NCI-H446 treated with DMSO at 0.1 percent for 48 hours (cell line): Measurements from ENCODE around the gene IKBKE.
A peak's percentile ranks its signal among the peaks of the same experiment; 100 is the strongest.

Experiments
- DNase-seq: peaks from one replicate; lab custom pipeline; 2025; lab: John Stamatoyannopoulos, UW

IKBKE gene

GRCh38 chr1:206455289-206455665, 15.0 kb upstream of the IKBKE start:
- DNase-seq, result no peak

DNA sequence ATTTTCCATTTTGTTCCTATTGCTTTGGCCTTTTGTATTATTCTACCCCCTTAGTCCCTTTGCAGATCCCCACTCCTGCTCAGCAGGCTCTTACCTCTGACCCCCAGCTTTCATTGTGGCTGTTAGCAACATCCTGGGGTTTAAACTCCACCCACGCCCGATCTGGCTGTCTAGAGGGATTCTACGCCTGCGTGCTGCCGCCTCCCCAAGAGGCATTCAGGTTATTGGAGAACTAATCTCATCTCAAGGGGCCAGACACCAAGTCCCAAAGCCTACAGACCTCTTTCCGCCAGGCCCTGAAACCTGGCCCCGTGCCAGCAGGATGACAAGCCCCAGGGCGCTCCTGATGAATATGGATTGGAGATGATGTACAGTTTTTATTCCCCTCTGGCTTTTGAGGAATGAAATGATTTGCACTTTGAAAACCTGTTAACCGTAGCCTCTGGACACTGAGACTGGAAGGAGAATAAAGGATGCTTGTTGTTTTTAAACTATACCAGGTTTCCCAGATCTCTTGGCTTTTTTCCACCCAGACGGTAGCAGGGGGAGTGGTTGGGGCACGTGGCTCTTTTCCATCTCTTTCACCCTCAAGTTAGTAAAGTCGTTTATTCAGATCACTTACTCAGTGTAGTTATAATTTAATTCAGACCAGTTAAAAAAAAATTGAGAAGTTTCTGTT, 14.5 kb upstream of the IKBKE start:
- DNase-seq, result peak; percentile 13

DNA sequence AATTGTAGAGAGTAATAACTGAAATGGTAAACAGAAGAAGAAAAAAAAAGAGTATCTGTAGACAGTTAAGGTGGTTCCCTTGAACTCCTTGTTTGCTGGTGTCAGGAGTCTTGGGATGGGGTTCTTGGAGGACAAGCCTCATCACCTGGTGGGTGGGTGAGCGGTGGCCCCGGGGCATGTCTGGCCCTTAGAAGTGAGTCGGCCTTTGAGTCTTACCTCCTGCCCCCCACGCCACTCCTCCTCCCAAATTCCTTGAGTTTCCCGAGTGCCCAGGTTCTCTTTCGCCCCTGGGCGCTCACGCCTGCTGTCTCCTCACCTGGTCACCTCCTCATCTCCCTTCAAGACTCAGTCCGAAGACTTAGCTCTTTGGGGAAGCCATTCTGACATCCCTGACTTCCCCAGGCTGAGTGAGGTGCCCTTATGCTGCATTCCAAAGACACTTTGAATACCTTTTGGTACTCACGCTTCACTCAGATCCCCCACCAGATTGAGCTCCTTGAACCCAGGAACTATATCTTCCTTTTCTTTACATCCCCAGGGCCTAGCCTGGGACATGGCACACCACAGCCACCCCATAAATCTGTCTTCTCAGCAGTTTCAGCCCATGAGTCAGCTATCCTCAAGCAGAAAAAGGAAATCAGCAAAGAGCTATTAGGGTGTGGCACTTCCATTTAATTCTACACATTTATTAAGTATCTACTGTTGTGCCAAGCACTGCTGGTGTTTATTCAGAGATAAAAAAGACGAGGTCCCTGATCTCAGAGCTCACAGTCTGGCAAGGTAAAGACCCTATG, 13.5 kb upstream of the IKBKE start:
- DNase-seq, result no peak

DNA sequence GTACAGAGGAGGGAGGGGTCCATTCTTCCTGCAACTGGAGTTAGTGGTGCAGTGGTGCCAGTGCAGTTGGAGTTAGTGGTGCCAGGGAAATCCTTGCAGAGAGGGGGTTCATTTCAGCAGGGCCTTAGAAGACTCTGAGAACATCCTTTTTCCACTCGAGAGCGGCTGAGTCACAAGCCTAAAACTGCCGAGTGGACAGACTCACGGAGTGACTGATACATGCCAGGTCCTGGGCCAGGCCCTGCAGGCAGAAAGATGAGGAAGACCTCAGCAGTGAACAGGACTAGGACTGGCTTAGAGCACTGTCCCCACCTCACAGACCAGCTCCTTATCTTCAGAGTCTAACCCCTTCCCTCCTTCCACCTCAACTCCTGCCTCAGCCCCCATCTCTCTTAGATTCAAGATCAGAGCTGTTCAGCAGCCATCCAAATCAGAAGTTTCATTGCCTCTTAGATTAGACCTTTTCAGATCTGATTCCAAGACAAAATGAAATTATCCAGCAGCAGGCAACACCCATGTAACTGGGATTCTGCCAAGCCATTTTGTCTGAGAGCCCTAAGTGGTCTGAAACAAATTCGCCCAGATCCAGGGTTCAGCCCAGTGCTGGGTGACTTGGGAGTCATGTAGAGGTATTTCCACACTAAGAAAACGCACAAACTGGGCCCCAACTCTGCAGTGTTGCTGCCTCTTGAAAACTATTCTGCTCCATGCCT, 12.7 kb upstream of the IKBKE start:
- no peak for DNase-seq

GRCh38 chr1:206459703-206460102, 10.6 kb upstream of the IKBKE start:
- no peak for DNase-seq

DNA sequence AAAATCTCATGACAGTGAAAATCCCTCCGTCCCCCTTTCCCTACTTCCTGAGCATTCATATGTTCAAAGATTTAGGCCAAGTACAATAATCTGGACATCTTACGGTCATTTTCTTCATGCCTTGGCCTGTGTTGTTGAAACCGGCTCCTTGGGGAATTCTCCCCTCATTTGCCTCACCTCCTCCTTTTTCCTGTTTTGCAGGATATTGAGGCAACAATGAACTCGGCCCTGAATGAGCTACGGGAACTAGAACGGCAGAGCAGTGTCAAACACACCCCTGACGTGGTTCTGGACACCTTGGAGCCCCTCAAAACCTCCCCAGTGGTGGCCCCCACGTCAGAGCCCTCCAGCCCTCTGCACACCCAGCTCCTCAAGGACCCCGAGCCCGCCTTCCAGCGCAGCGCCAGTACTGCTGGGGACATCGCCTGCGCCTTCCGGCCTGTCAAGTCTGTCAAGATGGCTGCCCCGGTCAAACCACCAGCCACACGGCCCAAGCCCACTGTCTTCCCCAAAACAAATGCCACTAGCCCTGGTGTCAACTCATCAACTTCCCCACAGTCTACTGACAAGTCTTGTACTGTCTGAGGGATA, 9.3 kb upstream of the IKBKE start:
- DNase-seq, result no peak

- peak; percentile 37 for DNase-seq
Observed at GRCh38 chr1:206461602-206462455, 8.4 kb upstream of the IKBKE start.

- DNase-seq, result no peak
Observed at GRCh38 chr1:206463137-206463536, 7.1 kb upstream of the IKBKE start.

DNA sequence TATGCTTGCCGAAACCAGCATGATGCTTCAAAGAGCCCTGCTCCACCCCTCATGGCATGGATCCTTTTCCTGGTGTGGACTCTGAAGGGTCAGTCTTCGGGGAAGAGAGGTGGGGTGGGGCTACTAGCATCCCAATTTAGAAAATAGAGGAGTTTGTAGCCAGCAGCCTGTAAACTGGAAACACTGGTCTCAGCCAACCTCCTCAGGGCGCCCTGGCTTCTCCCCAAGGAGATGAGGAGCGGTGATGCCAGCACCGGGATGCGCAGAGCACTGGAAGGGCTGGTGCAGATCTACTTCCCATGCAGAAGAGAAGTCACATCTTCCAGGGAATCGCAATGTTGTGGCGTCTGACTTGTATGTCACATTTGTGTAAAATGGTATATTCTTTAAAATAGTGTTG, 6.4 kb upstream of the IKBKE start:
- DNase-seq, result no peak

DNA sequence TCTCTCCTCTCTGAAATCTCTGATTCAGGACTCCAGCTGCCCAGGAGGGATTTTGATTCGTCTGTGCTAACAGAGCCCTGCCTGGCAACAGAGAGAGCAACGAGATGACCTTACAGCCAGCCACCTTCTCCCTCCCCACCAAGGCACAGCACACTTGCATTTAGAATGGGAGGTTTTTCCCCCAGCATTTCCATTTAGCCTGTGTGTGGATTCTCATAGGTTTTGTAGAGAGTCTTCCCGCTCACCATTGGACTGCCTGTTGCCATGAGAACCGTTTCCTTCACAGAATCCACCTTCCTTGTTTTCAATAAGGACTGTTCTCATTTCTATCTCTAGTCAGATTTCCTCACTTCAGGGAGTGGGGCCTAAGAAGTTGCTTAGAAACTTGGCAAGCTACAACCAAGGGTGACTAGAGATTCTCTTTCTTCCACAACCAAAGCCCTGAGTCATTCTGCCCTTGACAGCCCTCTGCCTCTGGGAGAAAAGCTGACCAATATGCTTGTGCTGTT, 5.8 kb upstream of the IKBKE start:
- DNase-seq, result no peak

GRCh38 chr1:206465951-206466350, 4.3 kb upstream of the IKBKE start:
- DNase-seq, result no peak

GRCh38 chr1:206466840-206467649, 3.2 kb upstream of the IKBKE start:
- DNase-seq, result no peak

- no peak for DNase-seq
Observed at GRCh38 chr1:206467915-206468314, 2.4 kb upstream of the IKBKE start.

GRCh38 chr1:206468571-206468970, 1.7 kb upstream of the IKBKE start:
- no peak for DNase-seq

DNA sequence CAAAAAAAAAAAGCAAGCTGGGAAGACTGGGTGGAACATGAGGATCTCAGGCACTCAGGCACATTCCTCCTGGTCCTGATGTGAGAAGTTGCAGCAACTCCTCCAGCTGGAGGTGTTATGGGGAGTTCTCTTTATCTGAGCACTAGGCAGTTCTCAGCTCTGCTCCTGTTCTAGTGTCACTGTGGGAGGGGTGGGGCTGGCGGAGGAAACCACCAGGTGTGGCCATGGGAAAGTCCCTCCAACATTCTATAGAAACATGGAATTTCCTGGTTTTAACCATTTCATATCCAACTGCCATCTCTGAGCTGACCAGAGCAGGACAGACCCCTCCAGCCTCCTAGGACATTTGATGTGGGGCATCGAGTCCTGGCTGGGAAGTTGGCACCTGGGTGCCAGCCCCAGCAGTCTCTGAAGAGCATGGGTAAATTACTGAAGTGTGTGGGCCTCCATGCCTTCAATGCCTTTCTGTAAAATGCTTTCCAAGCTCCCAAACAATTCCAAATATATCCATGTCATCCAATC, 804 bp upstream of the IKBKE start:
- no peak for DNase-seq

DNA sequence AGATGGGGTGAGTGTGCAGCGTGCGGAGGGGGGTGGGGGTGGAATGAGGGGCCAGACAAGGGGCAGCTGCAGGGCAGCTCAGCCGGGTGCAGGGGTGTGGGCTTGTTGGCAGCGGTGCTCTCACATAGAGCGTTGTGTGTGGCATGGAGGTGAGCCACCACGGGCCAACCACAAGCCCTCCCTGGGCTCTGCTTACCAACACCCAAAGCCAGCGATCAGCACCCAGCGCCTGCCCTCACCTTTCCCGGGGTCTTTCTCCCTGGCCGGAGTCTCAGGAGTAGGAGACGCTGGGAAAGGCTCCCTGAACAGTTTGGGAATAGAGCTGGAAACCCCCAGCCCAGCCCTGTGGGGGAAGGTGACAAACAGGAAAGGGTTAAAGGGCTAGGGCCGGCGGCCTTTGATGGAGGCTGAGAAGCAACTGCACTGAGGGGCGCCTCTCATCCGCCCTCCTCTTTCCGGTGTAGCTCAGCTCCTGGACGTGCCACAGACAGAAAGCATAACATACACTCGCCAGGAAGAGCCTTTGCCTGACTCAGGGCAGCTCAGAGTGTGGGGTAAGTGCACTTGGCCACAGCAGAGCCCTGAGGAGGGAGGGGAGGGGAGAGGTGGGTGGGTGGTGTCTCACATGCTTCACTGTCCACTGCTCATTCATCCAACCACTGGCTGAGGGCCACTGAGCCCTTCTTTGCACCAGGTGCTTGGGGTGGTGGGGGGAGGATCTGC, 577 bp downstream of the IKBKE start:
- no peak for DNase-seq

GRCh38 chr1:206471415-206471801, 1.1 kb downstream of the IKBKE start:
- DNase-seq, result no peak

GRCh38 chr1:206472024-206472423, 1.7 kb downstream of the IKBKE start:
- DNase-seq, result no peak

- no peak for DNase-seq
Observed at GRCh38 chr1:206472454-206472853, 2.2 kb downstream of the IKBKE start.

GRCh38 chr1:206472886-206473285, 2.6 kb downstream of the IKBKE start:
- no peak for DNase-seq
